Measurements from ENCODE around the gene MUC2.

DNA sequence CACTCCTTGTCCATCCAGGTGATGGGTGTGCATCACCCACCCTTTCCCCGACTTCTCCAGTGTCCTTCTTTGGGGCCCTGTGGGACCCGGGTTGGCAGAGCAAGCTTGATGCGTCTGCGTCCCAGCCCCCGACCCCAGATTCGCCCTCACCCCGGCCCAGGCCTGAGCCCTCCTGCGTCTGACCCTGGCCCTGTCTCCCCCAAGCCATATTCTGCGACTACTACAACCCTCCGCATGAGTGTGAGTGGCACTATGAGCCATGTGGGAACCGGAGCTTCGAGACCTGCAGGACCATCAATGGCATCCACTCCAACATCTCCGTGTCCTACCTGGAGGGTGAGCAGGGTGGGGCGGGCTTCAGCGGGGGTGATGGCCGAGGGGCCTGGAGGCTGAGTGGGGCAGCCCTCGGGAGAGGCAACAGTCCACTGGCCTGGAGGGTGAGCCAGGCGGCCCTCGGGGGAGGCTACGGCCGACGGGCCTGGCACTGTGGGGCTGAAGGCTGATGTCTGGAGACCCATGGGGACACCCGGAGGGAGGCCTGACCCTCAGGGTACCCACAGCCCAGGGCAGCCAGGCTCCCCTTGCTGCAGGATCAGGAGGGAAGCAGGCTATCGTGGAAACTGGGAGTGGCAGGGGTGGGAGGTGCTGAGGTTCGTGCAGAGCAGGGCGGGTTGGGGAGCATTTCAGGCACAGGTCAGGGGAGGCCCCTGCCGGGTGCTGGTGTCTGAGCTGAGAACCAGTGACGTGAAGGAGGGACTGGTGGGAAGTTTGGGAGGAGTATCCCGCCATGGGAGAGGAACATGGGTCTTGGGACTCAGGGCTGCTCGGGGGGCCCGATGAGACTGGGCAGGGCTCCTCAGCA, 15.3 kb downstream of the MUC2 start:
- TF ChIP-seq, protein P1, sequence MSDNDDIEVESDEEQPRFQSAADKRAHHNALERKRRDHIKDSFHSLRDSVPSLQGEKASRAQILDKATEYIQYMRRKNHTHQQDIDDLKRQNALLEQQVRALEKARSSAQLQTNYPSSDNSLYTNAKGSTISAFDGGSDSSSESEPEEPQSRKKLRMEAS (IDR thresholded peaks at IDR 0.05; ENCODE audit: low read depth, low read length), result no peak
- TF ChIP-seq, protein P2, sequence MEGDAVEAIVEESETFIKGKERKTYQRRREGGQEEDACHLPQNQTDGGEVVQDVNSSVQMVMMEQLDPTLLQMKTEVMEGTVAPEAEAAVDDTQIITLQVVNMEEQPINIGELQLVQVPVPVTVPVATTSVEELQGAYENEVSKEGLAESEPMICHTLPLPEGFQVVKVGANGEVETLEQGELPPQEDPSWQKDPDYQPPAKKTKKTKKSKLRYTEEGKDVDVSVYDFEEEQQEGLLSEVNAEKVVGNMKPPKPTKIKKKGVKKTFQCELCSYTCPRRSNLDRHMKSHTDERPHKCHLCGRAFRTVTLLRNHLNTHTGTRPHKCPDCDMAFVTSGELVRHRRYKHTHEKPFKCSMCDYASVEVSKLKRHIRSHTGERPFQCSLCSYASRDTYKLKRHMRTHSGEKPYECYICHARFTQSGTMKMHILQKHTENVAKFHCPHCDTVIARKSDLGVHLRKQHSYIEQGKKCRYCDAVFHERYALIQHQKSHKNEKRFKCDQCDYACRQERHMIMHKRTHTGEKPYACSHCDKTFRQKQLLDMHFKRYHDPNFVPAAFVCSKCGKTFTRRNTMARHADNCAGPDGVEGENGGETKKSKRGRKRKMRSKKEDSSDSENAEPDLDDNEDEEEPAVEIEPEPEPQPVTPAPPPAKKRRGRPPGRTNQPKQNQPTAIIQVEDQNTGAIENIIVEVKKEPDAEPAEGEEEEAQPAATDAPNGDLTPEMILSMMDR (IDR thresholded peaks at IDR 0.05; ENCODE audit: low read depth, low read length), result no peak
